ENCODE data around the gene XCL1. TPM values are rescaled to one million over a fixed set of nuclear protein-coding genes. Genes with fewer than 3 reads are reported as not detected.

Gene XCL1
- total and polyA plus RNA-seq, 2 of the 13 experiments (the other 11 are each of a cell fraction or from before 2014, with no cell fraction given), result 2.5 to 7.6 TPM

- no peak overlapping the region for H3K27ac ChIP-seq (ENCODE audit: extremely low read length, insufficient read depth, low read length)
- H3K9ac ChIP-seq (ENCODE audit: insufficient read depth, low read depth, low read length), result no peak overlapping the region
- no TSS peak for BruUV-seq (replicated peaks)
- intact Hi-C loops (cut with micrococcal nuclease; ENCODE audit: unreplicated experiment) (loop anchor here (10.0 kb wide), 1 partner anchor 225 kb away; no protein-coding TSS in a partner anchor), in situ Hi-C loops (cut with HindIII; ENCODE audit: extremely low pct_ligation_motif_present, low pct_unique_long_range_greater_than_20kb) (loop anchor here (5.0 kb wide), 1 partner anchor 737 kb away; no protein-coding TSS in a partner anchor)
- no peaks in the 10 kb centered on the region for H3K4me1 ChIP-seq (ENCODE audit: insufficient read depth, low read length)
- no peaks in the 10 kb centered on the region for H3K9me3 ChIP-seq (ENCODE audit: low read length)
- no peaks in the 10 kb centered on the region for H3K79me2 ChIP-seq (ENCODE audit: insufficient read depth, low read length)
- H3K36me3 ChIP-seq (replicated peaks in 1 of 2; ENCODE audit: control insufficient read depth in 1 of 2, insufficient read depth in 2 of 2, low read length in 2 of 2), result no peaks in the 10 kb centered on the region
- WGBS (ENCODE audit: low lambda C conversion rate), result 47% methylated on average over 9 of the region's 10 CpGs
- DNase-seq (ENCODE audit: low spot score) (no peak), ATAC-seq (no peak), FAIRE-seq (no peak)
- H3K27me3 ChIP-seq (ENCODE audit: control insufficient read depth in 1 of 2, insufficient read depth in 2 of 2, low read length in 2 of 2), result peaks cover 0 to 9% of the 10 kb centered on the region in 2 experiments; a peak in 2 of 5 replicates
- peak; percentile 24; the same call in 1 of the 2 replicates for TF ChIP-seq STAG1 (CRISPR knock-in tag; IDR thresholded peaks at IDR 0.05)
- no peak for TF ChIP-seq KLF16 (CRISPR knock-in tag; IDR thresholded peaks at IDR 0.05)
- TF ChIP-seq NFKB2 (CRISPR knock-in tag; IDR thresholded peaks at IDR 0.05; ENCODE audit: borderline replicate concordance), result no peak
- TF ChIP-seq CTCF (CRISPR knock-in tag; IDR thresholded peaks at IDR 0.05), result peak; percentile 16; the same call in 1 of the 2 replicates
- no peak overlapping the region for H2AFZ ChIP-seq (ENCODE audit: low read length)
- ChIA-PET POLR2A (no interaction called here), CTCF (ENCODE audit: low intra/inter-chr PET ratio, low total read pairs) (no interaction called here)
- H3K4me3 ChIP-seq (replicated peaks in 1 of 3; ENCODE audit: insufficient read depth in 1 of 3, low read depth in 2 of 3, low read length in 3 of 3), result no peak overlapping the region
- H4K20me1 ChIP-seq (ENCODE audit: insufficient read depth, low read length), result no peaks in the 10 kb centered on the region
- no peak overlapping the region for H3K4me2 ChIP-seq (ENCODE audit: low read depth, low read length)
Observed at GRCh38 chr1:168609741-168610510, 33.5 kb downstream of the XCL1 start.

GRCh38 chr1:168613038-168613451 is 36.6 kb downstream of the XCL1 start:
- intact Hi-C loops (cut with micrococcal nuclease; ENCODE audit: unreplicated experiment) (no loop called here), in situ Hi-C loops (cut with HindIII; ENCODE audit: extremely low pct_ligation_motif_present, low pct_unique_long_range_greater_than_20kb) (loop anchor here (5.0 kb wide), 1 partner anchor 734 kb away; no protein-coding TSS in a partner anchor)
- BruUV-seq (replicated peaks), result no TSS peak
- Histone ChIP-seq H3K4me1 (ENCODE audit: insufficient read depth, low read length) (no peaks in the 10 kb centered on the region), H3K4me3 (replicated peaks in 1 of 3; ENCODE audit: insufficient read depth in 1 of 3, low read depth in 2 of 3, low read length in 3 of 3) (no peak overlapping the region), H3K9ac (ENCODE audit: insufficient read depth, low read depth, low read length) (no peak overlapping the region), H3K79me2 (ENCODE audit: insufficient read depth, low read length) (no peaks in the 10 kb centered on the region), H4K20me1 (ENCODE audit: insufficient read depth, low read length) (no peaks in the 10 kb centered on the region), H3K9me3 (ENCODE audit: low read length) (no peaks in the 10 kb centered on the region), H3K27me3 (ENCODE audit: control insufficient read depth in 1 of 2, insufficient read depth in 2 of 2, low read length in 2 of 2) (peaks cover 0 to 9% of the 10 kb centered on the region in 2 experiments; a peak in 2 of 5 replicates), H3K27ac (ENCODE audit: extremely low read length, insufficient read depth, low read length) (no peak overlapping the region), H3K36me3 (replicated peaks in 1 of 2; ENCODE audit: control insufficient read depth in 1 of 2, insufficient read depth in 2 of 2, low read length in 2 of 2) (no peaks in the 10 kb centered on the region), H3K4me2 (ENCODE audit: low read depth, low read length) (no peak overlapping the region), H2AFZ (ENCODE audit: low read length) (no peak overlapping the region)
- ATAC-seq (no peak), FAIRE-seq (no peak), DNase-seq (ENCODE audit: low spot score) (no peak)
- POLR2A ChIA-PET, result no interaction called here
- TF ChIP-seq FOXO4 (CRISPR knock-in tag; conservative IDR thresholded peaks at IDR 0.05) (no peak), CCAR2 (optimal IDR thresholded peaks at IDR 0.05; ENCODE audit: low read depth, low read length) (no peak), ZNF317 (CRISPR knock-in tag; IDR thresholded peaks at IDR 0.05) (no peak), THAP11 (CRISPR knock-in tag; IDR thresholded peaks at IDR 0.05) (no peak), ZNF766 (CRISPR knock-in tag; IDR thresholded peaks at IDR 0.05; ENCODE audit: borderline replicate concordance) (no peak), SNAPC2 (CRISPR knock-in tag; IDR thresholded peaks at IDR 0.05) (no peak), ZNF256 (CRISPR knock-in tag; conservative IDR thresholded peaks at IDR 0.05) (no peak), ZBTB7B (CRISPR knock-in tag; IDR thresholded peaks at IDR 0.05) (no peak), CREM (IDR thresholded peaks at IDR 0.05) (no peak), CREM (CRISPR knock-in tag; IDR thresholded peaks at IDR 0.05) (no peak), ZNF333 (CRISPR knock-in tag; IDR thresholded peaks at IDR 0.05; ENCODE audit: borderline replicate concordance) (no peak), ZNF672 (CRISPR knock-in tag; IDR thresholded peaks at IDR 0.05) (no peak)
- CTCF ChIA-PET (ENCODE audit: low intra/inter-chr PET ratio, low total read pairs), result no interaction called here
- WGBS (ENCODE audit: low lambda C conversion rate), result 0% methylated on average over 1 of the region's 1 CpG
